GM21447 (cell line): ENCODE data around the gene LSR.

Source experiments
- ATAC-seq: cut with Tn5 transposase; IDR thresholded peaks from one replicate; pipeline ENCODE4 v1.9.1; 2021; ENCODE audit not compliant: unreplicated experiment

LSR gene

GRCh38 chr19:35265900-35266519 is 17.2 kb downstream of the LSR start:
- no peak for ATAC-seq

DNA sequence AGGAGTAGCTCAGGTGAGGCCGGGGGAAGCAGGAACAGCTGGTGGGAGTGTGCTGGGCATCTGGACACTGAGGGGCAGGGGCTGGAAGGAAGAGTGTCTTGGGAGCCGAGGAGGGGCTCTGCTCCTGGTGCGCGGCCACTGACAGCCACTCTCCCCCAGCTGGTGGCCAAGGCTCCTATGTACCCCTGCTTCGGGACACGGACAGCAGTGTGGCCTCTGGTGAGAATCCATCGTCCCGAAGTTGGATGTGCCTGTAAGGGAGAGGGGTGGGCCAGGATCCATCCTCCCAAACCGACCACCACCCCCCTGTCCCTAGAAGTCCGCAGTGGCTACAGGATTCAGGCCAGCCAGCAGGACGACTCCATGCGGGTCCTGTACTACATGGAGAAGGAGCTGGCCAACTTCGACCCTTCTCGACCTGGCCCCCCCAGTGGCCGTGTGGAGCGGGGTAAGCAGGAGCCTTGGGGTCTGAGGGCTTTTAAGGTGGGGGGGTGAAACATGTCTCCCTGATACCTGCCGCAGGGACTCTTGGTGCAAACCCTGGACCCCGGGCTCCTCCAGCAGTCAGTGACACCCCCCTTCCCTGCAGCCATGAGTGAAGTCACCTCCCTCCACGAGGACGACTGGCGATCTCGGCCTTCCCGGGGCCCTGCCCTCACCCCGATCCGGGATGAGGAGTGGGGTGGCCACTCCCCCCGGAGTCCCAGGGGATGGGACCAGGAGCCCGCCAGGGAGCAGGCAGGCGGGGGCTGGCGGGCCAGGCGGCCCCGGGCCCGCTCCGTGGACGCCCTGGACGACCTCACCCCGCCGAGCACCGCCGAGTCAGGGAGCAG is 17.9 kb downstream of the LSR start:
- no peak for ATAC-seq

DNA sequence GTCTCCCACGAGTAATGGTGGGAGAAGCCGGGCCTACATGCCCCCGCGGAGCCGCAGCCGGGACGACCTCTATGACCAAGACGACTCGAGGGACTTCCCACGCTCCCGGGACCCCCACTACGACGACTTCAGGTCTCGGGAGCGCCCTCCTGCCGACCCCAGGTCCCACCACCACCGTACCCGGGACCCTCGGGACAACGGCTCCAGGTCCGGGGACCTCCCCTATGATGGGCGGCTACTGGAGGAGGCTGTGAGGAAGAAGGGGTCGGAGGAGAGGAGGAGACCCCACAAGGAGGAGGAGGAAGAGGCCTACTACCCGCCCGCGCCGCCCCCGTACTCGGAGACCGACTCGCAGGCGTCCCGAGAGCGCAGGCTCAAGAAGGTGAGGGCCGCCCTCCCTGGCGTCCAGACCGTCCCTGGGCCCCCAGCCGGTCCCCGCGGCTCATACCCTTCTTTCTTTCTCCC is 18.6 kb downstream of the LSR start:
- no peak for ATAC-seq

GRCh38 chr19:35267818-35268535 is 19.2 kb downstream of the LSR start:
- ATAC-seq: no peak

DNA sequence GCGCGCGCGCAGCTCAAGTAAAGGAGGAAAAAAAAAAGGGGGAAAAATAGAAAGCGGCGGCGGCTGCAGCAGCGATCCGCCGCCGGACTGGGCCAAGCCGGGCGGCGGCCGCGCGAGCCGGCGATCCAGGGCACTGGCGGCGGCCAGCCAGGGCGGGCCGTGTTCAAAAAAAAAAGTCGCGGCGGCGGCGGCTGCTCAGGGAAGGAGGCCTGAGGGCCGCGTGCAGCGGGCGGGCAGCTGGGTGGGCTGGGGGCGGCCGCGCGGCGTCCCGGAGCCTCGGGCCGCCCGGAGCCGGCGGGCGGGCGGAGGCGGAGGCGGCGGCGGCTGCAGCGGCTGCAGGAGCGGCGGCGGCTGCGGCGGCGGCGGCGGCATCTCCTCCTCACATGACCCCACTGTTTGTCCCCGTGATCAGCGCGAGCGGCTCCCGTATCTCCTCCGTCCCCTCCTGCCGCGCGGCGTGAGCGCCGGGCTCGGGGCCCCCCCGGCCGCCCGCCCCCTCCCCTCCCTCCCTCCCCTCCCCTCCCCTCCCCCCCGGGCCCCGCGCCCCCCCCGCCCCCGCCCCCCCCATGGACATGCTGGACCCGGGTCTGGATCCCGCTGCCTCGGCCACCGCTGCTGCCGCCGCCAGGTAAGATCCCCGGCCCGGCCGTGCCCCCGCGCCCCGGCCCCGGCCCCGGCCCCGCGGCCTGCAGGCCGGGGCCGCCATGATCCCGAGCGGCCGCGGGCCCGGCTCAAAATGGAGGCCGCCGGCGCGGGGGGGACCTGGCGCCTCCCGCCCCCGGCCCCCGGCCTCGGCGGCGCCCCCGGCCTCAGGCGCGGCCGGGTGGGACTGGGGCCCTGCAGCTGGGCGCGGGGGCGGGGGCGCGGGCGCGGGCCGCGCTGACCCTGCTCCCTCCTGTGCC is 20.0 kb downstream of the LSR start, which contains the start of gene USF2:
USF2 (plus strand) TSS at position 427 of the 902 bp plus-strand sequence; CDS start at position 567, 140 bp downstream.
- peak; percentile 31 for ATAC-seq

GRCh38 chr19:35269438-35270117 is 20.8 kb downstream of the LSR start:
- ATAC-seq: peak; percentile 51

GRCh38 chr19:35270381-35270811 is 21.6 kb downstream of the LSR start:
- ATAC-seq: no peak

DNA sequence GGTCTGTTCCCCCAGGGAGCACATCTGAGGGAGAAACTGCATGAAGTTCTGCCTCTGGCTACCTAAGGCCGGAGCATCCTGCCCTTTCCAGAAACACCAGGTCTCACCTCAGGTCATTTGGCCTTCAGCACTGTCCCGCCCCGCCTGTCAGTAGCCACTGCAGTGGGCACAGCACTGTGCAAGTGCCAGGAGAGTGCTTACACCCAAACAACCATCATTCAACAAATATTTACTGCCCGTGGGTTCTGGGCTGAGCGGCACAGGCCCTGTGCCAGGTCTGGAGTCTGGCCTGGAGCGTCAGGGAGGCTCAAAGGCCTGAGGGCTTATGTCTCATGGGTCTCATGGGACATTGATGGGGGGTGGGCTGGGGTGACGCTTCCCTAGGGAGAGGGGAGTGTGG is 22.7 kb downstream of the LSR start:
- no peak for ATAC-seq

DNA sequence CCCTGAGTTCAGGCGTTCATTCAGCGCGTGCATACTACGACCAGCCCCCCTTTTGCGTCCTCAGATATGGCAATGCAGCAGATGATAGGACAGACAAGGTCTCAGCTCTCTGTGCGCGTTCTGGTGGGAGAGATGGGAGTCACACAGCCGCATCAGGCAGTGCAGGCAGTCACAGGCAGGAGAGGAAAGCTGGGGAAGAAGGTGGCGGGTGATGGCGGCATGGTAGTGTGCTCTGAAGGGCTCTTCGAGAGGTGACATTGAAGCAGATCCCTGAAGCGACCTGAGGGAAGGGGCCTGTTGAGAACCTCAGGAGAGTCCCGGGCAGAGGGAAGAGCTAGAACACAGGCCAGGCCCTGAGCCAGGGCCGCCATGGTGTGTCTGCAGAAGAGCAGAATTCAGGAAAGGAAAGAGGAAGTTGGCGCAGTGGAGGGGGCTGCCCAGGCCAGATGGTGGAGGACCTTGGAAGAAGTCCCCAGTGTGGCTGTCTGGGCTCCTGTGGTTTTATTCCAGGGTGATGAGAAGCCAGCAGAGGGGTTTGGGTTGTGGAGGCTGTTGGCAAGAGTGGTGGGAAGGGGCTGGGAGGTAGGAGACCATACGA is 23.4 kb downstream of the LSR start:
- ATAC-seq: no peak

DNA sequence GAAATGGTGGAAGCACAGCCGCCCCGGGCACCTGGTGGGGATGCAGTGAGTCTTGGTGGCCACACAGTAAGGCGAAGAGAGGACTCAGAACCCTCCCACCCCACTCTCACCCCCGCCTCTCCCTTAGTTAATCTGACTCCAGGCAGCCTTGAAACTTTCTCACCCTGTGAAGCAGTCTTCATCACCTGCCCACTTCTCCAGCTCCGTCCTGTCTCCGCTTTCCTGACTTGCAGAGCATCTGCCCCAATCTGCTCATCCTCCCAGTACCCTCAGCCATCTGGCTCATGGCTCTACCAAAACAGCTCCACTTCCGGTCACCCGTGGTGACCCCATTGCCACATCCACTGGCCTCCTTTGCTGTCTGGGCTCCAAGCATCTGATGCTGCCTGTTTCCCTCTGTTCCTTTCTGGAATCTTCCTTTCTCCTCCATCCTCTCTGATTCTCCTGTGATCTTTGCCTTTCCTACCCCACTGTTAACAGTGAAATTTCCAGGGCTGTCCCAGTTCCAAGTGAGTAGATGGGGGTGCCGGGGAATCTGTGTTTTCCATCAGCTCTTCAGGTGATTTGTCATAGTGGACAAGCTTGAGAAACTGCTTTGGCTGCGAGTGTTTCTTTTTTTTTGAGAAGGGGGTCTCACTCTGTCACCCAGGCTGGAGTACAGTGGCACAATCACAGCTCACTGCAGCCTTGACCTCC is 24.3 kb downstream of the LSR start:
- no peak for ATAC-seq

DNA sequence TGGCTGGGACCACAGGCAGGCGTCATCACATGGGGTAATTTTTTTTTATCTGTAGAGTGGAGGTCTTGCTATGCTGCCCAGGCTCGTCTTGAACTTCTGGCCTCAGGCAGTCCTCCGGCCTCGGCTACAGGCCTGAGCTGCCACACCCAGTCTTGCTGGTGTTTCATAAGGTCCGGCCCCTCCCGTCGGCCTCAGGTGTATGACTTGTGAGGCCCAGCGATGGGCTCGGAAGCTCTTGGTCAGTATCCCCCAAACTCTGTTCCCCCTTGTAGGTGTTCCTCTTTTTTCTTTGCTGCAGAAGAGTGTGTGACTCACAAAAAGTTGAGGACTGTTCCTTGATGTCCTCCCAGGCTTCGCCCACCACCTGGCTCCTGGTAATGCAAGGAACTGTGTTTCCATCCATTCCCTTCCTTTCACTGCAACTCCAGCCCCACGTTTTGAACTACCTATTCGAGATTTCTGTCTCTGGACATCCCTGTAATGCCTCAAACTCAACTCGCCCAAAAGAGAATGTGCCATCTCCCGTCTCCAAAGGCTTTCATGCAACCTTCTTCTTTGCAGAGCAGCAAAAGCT is 25.0 kb downstream of the LSR start:
- ATAC-seq: no peak

DNA sequence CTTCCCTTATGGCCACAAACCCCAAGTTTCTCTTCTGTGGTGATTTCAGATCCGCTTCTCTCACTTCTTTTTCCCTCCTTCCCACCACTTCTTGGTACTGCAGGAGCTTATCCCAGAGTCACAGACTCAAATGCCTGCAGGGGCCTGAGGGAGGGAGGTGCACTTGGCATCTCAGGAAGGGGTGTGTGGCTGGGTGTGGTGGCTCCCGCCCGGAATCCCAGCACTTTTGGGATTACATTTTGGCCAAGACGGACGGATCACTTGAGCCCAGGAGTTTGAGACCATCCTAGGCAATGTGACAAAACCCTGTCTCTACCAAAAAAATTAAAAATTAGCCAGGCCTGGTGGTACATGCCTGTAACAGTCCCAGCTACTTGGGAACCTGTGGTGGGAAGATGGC is 25.5 kb downstream of the LSR start:
- no peak for ATAC-seq

- no peak for ATAC-seq
Observed at GRCh38 chr19:35276706-35277281, 28.0 kb downstream of the LSR start.

- no peak for ATAC-seq
Observed at GRCh38 chr19:35278578-35279284, 29.9 kb downstream of the LSR start.

GRCh38 chr19:35279374-35279773 is 30.6 kb downstream of the LSR start:
- no peak for ATAC-seq

- ATAC-seq: no peak
Observed at GRCh38 chr19:35279985-35280821, 31.4 kb downstream of the LSR start.

DNA sequence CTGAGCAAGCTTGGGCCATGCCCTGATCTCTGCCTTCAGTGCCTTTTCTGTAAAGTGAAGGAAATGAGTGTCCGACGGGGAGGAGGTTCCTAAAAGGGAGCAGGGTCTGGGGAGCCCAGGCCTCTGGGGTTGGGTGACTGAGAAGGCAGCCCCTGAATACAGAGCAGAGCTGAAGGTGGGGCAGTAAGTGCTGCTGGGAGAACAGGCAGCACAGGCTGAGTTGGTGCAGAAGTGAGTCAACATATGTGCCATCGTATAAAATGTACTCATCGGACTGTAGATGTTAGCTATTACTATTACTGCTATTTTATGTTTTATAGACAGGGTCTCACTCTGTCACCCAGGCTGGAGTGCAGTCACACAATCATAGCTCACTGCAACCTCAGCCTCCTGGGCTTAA is 32.5 kb downstream of the LSR start:
- no peak for ATAC-seq
